HG03575 (cell line): ENCODE measurements around the gene ITGAD.

Experiments
- ATAC-seq: cut with Tn5 transposase; IDR thresholded peaks from one replicate; pipeline ENCODE4 v1.9.1; 2021; ENCODE audit not compliant: unreplicated experiment, insufficient number of reproducible peaks, low FRiP score; ENCODE audit errors: extremely low read depth

The ITGAD gene

GRCh38 chr16:31467858-31468257 lies 74.7 kb downstream of the ITGAD start:
- no peak for ATAC-seq

GRCh38 chr16:31470615-31471014 lies 77.5 kb downstream of the ITGAD start:
- ATAC-seq = no peak

- ATAC-seq = no peak
These were observed 78.2 kb downstream of the ITGAD start for GRCh38 chr16:31471241-31471874.

GRCh38 chr16:31471875-31472708 lies 79.0 kb downstream of the ITGAD start, which contains the start of gene TGFB1I1:
TSS of gene TGFB1I1 (plus strand) at chr16:31472152. CDS start at chr16:31472189, 37 bp downstream.
- ATAC-seq = no peak

GRCh38 chr16:31472709-31473203 lies 79.6 kb downstream of the ITGAD start:
- no peak for ATAC-seq

- ATAC-seq = no peak
These were observed 80.3 kb downstream of the ITGAD start for GRCh38 chr16:31473264-31473984.

- ATAC-seq = no peak
These were observed 81.1 kb downstream of the ITGAD start for GRCh38 chr16:31474173-31474714.

GRCh38 chr16:31474773-31475738 lies 81.9 kb downstream of the ITGAD start:
- no peak for ATAC-seq

GRCh38 chr16:31475946-31476302 lies 82.8 kb downstream of the ITGAD start:
- ATAC-seq = no peak
